GM15510 (cell line): ENCODE results near the gene SHMT1.

Experiments
- POLR2A ChIP-seq: IDR thresholded peaks from 3 replicates; pipeline ENCODE4 v1.6.1; 2011; ENCODE audit warnings: borderline replicate concordance; ENCODE audit not compliant: insufficient read length; ENCODE audit errors: extremely low read depth

The SHMT1 gene

GRCh38 chr17:18300725-18301480 lies 62.4 kb downstream of the SHMT1 start:
- no peak for TF ChIP-seq POLR2A

- no peak for TF ChIP-seq POLR2A
These were observed 71.4 kb downstream of the SHMT1 start for GRCh38 chr17:18291718-18292540.

GRCh38 chr17:18285296-18285695 lies 78.1 kb downstream of the SHMT1 start:
- TF ChIP-seq POLR2A, result no peak

- TF ChIP-seq POLR2A, result no peak
These were observed 81.6 kb downstream of the SHMT1 start for GRCh38 chr17:18281788-18282187.

GRCh38 chr17:18280766-18281371 lies 82.5 kb downstream of the SHMT1 start:
- TF ChIP-seq POLR2A, result no peak

- TF ChIP-seq POLR2A, result no peak
These were observed 83.1 kb downstream of the SHMT1 start for GRCh38 chr17:18280249-18280648.

- no peak for TF ChIP-seq POLR2A
These were observed 84.5 kb downstream of the SHMT1 start for GRCh38 chr17:18278867-18279266.
